ENCODE data around the gene OR1M1.
A peak's percentile ranks its signal among the peaks of the same experiment; 100 is the strongest.

The OR1M1 gene

DNA sequence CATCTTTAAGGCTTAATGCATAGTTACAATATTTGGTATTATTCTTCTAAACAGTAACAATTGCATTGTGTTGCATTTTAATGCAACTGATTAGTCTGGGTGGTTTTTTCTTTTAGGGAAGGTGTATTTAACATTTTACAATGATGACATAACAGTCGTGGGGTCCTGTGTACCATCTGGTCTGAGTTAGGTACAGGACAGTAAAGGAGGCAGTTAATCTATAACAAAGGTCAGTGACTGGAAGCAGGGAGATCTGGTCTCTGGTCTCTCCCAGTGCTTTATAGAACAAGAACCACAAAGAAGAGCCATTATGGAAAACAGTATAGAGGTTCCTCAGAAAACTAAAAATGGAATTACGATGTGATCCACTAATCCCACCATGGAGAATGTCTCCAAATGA, 23.1 kb downstream of the OR1M1 start:
- H3K27ac ChIP-seq (ENCODE audit: poor library complexity, severe bottlenecking), result no peak overlapping the region
- no peak for TF ChIP-seq CTCF (IDR thresholded peaks at IDR 0.05; ENCODE audit: poor library complexity, severe bottlenecking)
- ATAC-seq (ENCODE audit: low read depth) (no peak), DNase-seq (ENCODE audit: low spot score) (no peak)
- no peaks in the 10 kb centered on the region for H3K27me3 ChIP-seq (ENCODE audit: insufficient read depth, poor library complexity, severe bottlenecking)
- H3K36me3 ChIP-seq (ENCODE audit: low read depth), result no peaks in the 10 kb centered on the region
- H3K4me3 ChIP-seq (ENCODE audit: severe bottlenecking), result no peak overlapping the region
- no peaks in the 10 kb centered on the region for H3K4me1 ChIP-seq (ENCODE audit: insufficient read depth, poor library complexity, severe bottlenecking)
- H3K9me3 ChIP-seq (ENCODE audit: severe bottlenecking), result no peaks in the 10 kb centered on the region

- DNase-seq (ENCODE audit: low spot score) (no peak), ATAC-seq (ENCODE audit: low read depth) (no peak)
- Histone ChIP-seq H3K27me3 (ENCODE audit: insufficient read depth, poor library complexity, severe bottlenecking) (no peaks in the 10 kb centered on the region), H3K4me1 (ENCODE audit: insufficient read depth, poor library complexity, severe bottlenecking) (no peaks in the 10 kb centered on the region), H3K27ac (ENCODE audit: poor library complexity, severe bottlenecking) (no peak within 1 kb of the TSS), H3K36me3 (ENCODE audit: low read depth) (no peaks in the 10 kb centered on the region), H3K9me3 (ENCODE audit: severe bottlenecking) (no peaks in the 10 kb centered on the region), H3K4me3 (ENCODE audit: severe bottlenecking) (no peak within 1 kb of the TSS)
- no peak for TF ChIP-seq CTCF (IDR thresholded peaks at IDR 0.05; ENCODE audit: poor library complexity, severe bottlenecking)
These were observed 28.5 kb downstream of the OR1M1 start, which contains the start of gene OR7G1 for GRCh38 chr19:9115307-9115813. OR7G1 (minus strand) TSS chr19:9115763; CDS start chr19:9115763, 0 bp downstream.

DNA sequence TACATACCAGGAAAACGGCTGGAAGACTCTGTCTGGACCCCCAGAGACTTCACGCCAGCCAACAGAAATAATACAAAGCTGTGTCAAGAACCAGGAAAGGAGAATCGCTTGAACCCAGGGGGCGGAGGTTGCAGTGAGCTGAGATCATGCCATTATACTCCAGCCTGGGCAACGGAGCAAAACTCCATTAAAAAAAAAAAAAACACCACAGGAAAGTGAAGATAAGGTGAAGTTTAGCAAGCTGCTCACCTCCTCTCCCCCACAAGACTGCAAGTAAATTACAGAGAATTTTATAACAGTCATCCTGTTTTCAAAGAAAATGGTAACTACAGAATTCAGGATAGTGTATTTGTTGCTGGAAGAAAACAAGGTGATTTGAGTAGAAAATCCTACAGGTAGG, 29.7 kb downstream of the OR1M1 start:
- Histone ChIP-seq H3K27me3 (ENCODE audit: insufficient read depth, poor library complexity, severe bottlenecking) (no peaks in the 10 kb centered on the region), H3K9me3 (ENCODE audit: severe bottlenecking) (no peaks in the 10 kb centered on the region), H3K4me3 (ENCODE audit: severe bottlenecking) (no peak overlapping the region), H3K27ac (ENCODE audit: poor library complexity, severe bottlenecking) (no peak overlapping the region), H3K4me1 (ENCODE audit: insufficient read depth, poor library complexity, severe bottlenecking) (no peaks in the 10 kb centered on the region), H3K36me3 (ENCODE audit: low read depth) (no peaks in the 10 kb centered on the region)
- DNase-seq (ENCODE audit: low spot score) (no peak), ATAC-seq (ENCODE audit: low read depth) (no peak)
- TF ChIP-seq CTCF (IDR thresholded peaks at IDR 0.05; ENCODE audit: poor library complexity, severe bottlenecking), result no peak

- H3K9me3 ChIP-seq (ENCODE audit: severe bottlenecking), result no peaks in the 10 kb centered on the region
- no peak for TF ChIP-seq CTCF (IDR thresholded peaks at IDR 0.05; ENCODE audit: poor library complexity, severe bottlenecking)
- ATAC-seq (ENCODE audit: low read depth), result no peak
- peak within 1 kb of the TSS; percentile 70 for H3K27ac ChIP-seq (ENCODE audit: poor library complexity, severe bottlenecking)
- H3K4me1 ChIP-seq (ENCODE audit: insufficient read depth, poor library complexity, severe bottlenecking), result peaks cover 6% of the 10 kb centered on the region
- no peaks in the 10 kb centered on the region for H3K36me3 ChIP-seq (ENCODE audit: low read depth)
- H3K27me3 ChIP-seq (ENCODE audit: insufficient read depth, poor library complexity, severe bottlenecking), result no peaks in the 10 kb centered on the region
- no peak within 1 kb of the TSS for H3K4me3 ChIP-seq (ENCODE audit: severe bottlenecking)
- DNase-seq (ENCODE audit: low spot score), result no peak
These were observed 40.1 kb downstream of the OR1M1 start, which contains the start of gene OR7G3 for GRCh38 chr19:9126900-9127405. OR7G3 (minus strand) TSS chr19:9126950; CDS start chr19:9126950, 0 bp downstream.

- Histone ChIP-seq H3K27ac (ENCODE audit: poor library complexity, severe bottlenecking) (peak overlapping the region; percentile 70), H3K27me3 (ENCODE audit: insufficient read depth, poor library complexity, severe bottlenecking) (no peaks in the 10 kb centered on the region), H3K4me1 (ENCODE audit: insufficient read depth, poor library complexity, severe bottlenecking) (peaks cover 6% of the 10 kb centered on the region), H3K36me3 (ENCODE audit: low read depth) (no peaks in the 10 kb centered on the region), H3K9me3 (ENCODE audit: severe bottlenecking) (no peaks in the 10 kb centered on the region), H3K4me3 (ENCODE audit: severe bottlenecking) (no peak overlapping the region)
- no peak for TF ChIP-seq CTCF (IDR thresholded peaks at IDR 0.05; ENCODE audit: poor library complexity, severe bottlenecking)
- ATAC-seq (ENCODE audit: low read depth) (peak; percentile 95), DNase-seq (ENCODE audit: low spot score) (peak; percentile 75)
These were observed 41.3 kb downstream of the OR1M1 start for GRCh38 chr19:9128171-9128570.
